PC-3 (cell line): Measurements from ENCODE around the gene KRTAP22-2.

Experiments
- CTCF ChIP-seq: fragments of 300-600 bp; sonication (generic); conservative IDR thresholded peaks from 2 replicates; pipeline ENCODE4 v1.5.1; 2017; ENCODE audit warnings: antibody characterized with exemption, low read depth, mild to moderate bottlenecking, low read length
- EZH2 ChIP-seq: fragments of 300-600 bp; sonication (generic); IDR thresholded peaks from one replicate; pipeline ENCODE4 v1.6.1; 2017; ENCODE audit warnings: antibody characterized with exemption, mild to moderate bottlenecking, low read length; ENCODE audit not compliant: unreplicated experiment

DNA sequence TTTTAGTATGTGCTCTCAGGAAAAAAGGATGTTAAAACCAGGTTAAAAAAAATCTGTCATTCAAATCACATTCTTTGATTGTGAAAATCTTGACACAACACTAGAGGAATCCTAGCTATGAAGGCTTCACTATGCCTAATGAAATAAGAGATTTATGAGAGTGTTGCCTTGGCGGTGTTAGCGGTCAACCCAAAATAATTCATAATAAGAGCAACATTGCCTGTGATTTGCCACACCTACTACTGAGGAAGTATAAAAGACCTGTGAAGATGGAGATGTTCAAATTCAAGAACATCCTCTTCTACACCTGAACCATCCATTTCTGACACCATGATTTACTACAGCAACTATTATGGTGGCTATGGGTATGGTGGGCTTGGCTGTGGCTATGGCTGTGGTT, 25.9 kb upstream of the KRTAP22-2 start, which contains the start of gene KRTAP20-1:
- TF ChIP-seq CTCF (no peak), EZH2 (no peak)
